Kidney tubule cell (primary cell): Measurements from ENCODE around the gene ZNF793.

Experiments
- DNase-seq: peaks from one replicate; pipeline ENCODE4 v3.0.0-alpha.2; 2018; ENCODE audit warnings: low spot score

Gene ZNF793

GRCh38 chr19:37506387-37507166 lies at the start of gene ZNF793:
ZNF793 (plus strand) TSS chr19:37506939; CDS start chr19:37523440, 16,501 bp downstream.
- peak; percentile 87 for DNase-seq

DNA sequence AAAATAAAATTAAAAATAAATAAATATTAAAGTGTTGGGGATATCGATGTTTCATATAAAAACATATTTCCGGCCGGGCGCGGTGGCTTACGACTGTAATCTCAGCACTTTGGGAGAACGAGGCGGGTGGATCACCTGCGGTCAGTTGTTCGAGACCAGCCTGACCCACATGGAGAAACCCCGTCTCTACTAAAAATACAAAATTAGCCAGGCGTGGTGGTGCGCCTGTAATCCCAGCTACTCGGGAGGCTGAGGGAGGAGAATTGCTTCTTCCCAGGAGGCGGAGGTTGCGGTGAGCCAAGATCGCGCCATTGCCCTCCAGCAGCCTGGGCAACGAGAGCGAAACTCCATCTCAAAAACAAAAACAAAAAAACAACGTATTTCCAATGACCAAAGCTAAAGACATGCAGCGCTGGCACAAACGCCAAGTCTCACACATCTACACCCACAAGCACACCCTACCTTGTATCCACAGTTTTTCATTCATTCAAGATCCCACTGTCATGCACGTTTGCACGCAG lies 40.4 kb upstream of the ZNF793 start:
- DNase-seq, result no peak

GRCh38 chr19:37466798-37467607 lies 39.7 kb upstream of the ZNF793 start, which contains the start of gene ZNF569:
ZNF569 (minus strand) TSS chr19:37467444; CDS start chr19:37444921, 22,523 bp downstream.
- DNase-seq, result peak; percentile 94

- no peak for DNase-seq
These were observed 39.1 kb upstream of the ZNF793 start for GRCh38 chr19:37467608-37468090.

- peak; percentile 89 for DNase-seq
These were observed 37.6 kb upstream of the ZNF793 start, which contains the start of gene ZNF570 for GRCh38 chr19:37468961-37469777. ZNF570 (plus strand) TSS chr19:37469356; CDS start chr19:37470355, 999 bp downstream.

- no peak for DNase-seq
These were observed 36.5 kb upstream of the ZNF793 start for GRCh38 chr19:37470216-37470615.

- no peak for DNase-seq
These were observed 34.6 kb upstream of the ZNF793 start for GRCh38 chr19:37472165-37472564.

- DNase-seq, result no peak
These were observed 22.2 kb upstream of the ZNF793 start for GRCh38 chr19:37484406-37485168.

DNA sequence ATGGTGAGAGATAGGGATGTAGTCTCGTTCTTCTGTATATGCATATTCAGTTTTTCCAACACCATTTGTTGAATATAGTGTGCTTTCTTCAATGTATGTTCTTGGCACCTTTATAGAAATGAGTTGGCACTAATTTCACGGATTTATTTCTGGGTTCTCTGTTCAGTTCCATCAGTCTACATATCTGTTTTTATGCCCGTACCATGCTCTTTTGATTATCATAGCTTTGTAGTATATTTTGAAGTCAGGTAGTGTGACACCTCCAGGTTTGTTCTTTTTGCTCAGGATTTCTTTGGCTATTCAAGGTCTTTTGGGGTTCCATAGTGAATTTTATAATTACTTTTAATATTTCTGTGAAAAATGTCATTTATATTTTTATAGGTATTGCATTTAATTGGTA lies 14.5 kb upstream of the ZNF793 start:
- DNase-seq, result no peak

DNA sequence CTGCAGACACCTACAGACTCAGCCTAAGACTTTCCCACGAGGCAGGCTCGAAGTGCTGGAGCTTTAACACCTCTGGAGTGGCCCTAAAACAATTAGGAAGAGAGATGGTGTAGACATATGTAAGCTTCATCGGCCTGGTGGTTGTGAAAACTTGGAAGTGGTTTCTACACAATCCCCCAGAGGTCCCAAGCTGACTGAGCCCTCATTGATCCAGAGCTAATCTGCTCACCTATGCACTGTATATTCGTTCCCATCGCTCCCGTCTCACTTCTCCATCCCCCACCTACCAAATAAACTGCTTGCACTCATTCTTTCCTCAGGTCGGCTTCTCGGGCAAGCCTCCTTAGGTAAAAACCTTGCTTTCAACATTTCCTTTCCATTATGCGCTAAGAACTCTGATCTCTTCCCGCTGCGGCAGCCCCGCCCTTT lies 767 bp upstream of the ZNF793 start:
- no peak for DNase-seq

GRCh38 chr19:37507167-37507464 lies 377 bp downstream of the ZNF793 start:
- no peak for DNase-seq

DNA sequence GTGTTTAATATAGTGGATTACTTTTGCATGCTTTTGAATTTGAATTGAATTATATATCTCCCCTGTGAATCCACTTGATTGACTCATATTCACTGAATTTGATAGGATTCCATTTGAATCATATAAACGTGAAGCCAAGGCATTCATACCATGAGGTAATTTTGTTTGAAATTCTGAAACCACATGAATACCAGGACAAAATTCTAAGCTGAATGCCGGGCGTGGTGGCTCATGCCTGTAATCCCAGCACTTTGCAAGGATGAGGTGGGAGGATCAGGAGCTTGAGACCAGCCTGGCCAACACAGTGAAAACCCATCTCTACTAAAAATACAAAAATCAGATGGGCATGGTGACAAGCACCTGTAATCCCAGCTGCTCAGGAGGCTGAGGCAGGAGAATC lies 4.4 kb downstream of the ZNF793 start:
- no peak for DNase-seq

DNA sequence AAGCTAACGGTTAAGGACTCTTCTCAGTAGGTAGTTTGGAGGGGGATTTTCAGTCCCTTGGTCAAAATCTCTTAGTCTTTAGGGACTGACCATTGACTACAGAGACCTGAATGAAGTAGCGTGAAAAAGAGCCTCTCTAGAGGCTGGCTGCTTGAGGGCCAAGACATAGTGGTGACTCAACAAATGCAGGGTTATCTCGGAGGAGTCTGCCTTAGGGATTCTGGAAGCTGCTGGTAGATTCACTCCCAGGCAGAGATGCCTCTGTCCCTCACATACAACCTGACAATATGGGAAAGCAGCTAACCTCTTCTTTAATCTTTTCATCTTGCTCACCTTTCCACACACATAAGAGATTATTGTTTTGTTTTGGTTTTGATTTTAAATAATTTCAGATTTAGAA lies 5.1 kb downstream of the ZNF793 start:
- DNase-seq, result no peak

DNA sequence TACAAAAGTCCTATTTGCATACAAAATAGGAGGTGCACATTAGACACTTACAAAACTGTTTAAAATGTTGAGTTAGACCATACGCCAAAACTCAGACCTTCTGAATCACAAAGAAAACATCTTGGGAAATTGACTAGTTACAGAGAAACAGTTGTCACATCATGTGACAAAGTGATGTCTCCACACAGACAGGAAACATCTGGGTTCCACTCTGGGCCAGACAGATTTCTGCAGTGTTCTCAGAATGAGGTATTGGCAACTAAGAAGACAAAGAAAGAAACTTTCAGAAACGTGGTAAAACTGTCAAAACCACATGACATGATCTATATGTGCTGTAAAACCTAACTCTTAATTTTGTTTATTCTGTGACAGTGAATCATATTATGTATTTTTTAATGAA lies 6.7 kb downstream of the ZNF793 start:
- no peak for DNase-seq

DNA sequence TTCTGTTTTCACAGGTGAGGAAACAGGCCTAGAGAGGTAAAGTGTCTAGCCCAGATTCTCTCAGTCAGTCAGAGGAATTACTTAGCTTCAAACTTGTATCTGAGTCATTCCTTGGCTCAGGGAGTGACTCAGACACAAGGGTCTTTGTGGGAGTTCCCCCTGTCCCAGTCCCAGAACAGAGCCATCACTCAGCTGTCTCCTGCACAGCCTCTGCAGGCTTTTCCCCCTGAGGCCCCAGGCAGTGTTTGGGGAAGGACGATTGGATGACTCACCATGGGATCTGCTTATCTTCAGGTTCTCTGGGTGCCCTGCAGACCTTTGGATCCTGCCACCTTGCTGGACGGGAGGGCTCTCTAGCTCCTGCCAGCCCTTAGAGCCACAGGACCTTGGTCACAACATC lies 13.2 kb downstream of the ZNF793 start:
- DNase-seq, result peak; percentile 79

DNA sequence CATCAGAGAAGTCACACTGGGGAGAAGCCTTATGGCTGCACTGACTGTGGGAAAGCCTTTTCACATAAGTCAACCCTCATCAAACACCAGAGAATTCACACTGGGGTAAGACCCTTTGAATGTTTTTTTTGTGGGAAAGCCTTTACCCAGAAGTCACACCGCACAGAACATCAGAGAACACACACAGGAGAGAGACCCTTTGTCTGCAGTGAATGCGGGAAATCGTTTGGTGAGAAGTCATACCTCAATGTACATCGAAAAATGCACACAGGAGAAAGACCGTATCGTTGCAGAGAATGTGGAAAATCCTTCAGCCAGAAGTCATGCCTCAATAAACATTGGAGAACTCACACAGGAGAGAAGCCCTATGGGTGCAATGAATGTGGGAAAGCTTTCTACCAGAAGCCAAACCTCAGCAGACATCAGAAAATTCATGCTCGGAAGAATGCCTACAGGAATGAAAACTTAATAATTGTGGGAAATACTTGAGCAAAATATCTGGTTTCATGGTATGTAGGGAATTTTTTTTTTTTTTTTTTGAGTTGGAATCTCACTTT lies 30.7 kb downstream of the ZNF793 start:
- no peak for DNase-seq

DNA sequence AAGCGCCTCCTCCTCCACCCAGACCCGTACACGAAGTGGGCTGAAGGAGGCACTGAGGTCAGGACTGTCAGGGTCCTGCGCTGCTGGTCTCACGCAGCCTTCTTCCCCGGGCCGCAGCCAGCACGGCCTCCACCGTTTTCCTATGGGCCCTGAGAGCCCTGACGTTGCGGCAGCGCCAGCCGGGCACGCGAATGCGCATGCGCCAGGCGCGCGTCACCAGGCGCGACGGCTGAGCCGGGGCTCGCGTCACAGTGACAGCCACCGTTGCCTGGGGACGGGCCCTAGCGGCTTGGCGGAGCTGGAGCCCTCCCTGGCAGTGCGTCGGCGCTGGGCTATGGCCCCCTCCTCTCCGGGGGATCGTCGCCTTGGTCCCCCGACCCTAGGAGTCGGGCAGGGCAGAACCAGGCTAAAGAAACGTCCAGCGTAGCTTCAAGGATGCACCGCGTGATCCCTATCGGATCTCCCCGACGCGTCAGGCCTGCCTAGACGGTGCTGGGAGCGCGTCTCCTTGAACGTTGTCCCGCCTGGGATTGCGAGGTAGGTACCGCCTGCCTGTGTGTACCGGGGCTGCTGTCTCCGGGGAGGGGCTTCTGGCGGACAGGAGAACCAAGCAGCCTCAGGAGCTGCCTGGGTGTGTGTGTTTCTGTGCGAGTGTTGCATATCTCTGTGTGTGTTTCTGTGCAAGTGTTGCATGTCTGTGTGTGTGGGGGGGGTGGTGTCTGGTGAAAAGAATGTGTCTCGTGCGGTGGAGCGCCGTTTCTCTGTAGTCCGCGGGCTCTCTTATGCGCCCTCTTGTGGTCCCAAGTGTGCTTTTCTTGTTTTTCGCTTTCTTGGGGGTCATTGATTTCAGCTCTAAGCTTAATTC lies 44.6 kb downstream of the ZNF793 start:
- peak; percentile 59 for DNase-seq

DNA sequence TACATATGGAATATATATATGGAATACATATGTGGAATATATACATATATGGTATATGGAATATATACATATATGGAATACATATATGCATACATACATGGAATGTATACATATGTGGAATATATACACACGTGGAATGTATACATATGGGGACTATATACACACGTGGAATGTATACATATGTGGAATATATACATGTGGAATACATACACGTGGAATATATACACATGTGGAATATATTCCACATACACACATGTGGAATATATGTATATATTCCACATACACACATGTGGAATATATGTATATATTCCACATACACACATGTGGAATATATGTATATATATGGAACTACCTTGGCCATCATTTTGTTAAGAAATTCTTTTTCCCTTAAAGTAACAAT lies 56.8 kb downstream of the ZNF793 start:
- no peak for DNase-seq

GRCh38 chr19:37564624-37565369 lies 58.1 kb downstream of the ZNF793 start:
- DNase-seq, result no peak
